Gastroesophageal sphincter (tissue), 4 donors: ENCODE data around the gene SPDYE2B. TPM values are rescaled to one million over a fixed set of nuclear protein-coding genes. Genes with fewer than 3 reads are reported as not detected.
"Not testable (repeated sequence)": the region's sequence is repeated elsewhere in the genome, so short reads cannot be mapped to it uniquely, and the experiment has no call there.

Experiments used
- ATAC-seq: fragments of 150-250 bp; one replicate; pipeline ENCODE4 v1.9.1; 2016; ENCODE audit warnings: mild to moderate bottlenecking, moderate library complexity
- H3K27ac ChIP-seq, 4 donors: fragments of 200-600 bp; sonication (generic) in 3 of 4; 1 replicate in 3 of 4; 2 replicates in 1 of 4; pipeline ENCODE4 v1.5.1; 2016 to 2019
- H3K27me3 ChIP-seq: fragments of 200-600 bp; sonication (generic); one replicate; pipeline ENCODE4 v1.5.1; 2019
- H3K36me3 ChIP-seq, 2 donors: fragments of 200-600 bp; sonication (generic); one replicate each; pipeline ENCODE4 v1.5.1; 2019; ENCODE audit warnings: control low read depth in 1 of 2
- H3K4me1 ChIP-seq, 3 donors: fragments of 200-600 bp; sonication (generic); 1 replicate in 2 of 3; 2 replicates in 1 of 3; pipeline ENCODE4 v1.5.1; 2016 to 2019; ENCODE audit warnings: control low read depth in 2 of 3
- H3K4me3 ChIP-seq, 2 donors: fragments of 200-600 bp; sonication (generic); one replicate each; pipeline ENCODE4 v1.5.1; 2019; ENCODE audit warnings: mild to moderate bottlenecking in 1 of 2, moderate library complexity in 1 of 2
- H3K9me3 ChIP-seq, 3 donors: fragments of 200-600 bp; sonication (generic); one replicate each; pipeline ENCODE4 v1.5.1; 2017 to 2019; ENCODE audit warnings: control low read depth in 2 of 3
- WGBS, 2 donors: methylation state at CpG; one replicate each; pipeline ENCODE4 v1.1.5; 2018; ENCODE audit warnings: low coverage in 1 of 2; 5-methylcytosine and 5-hydroxymethylcytosine counted together
- small RNA-seq, 4 donors: library from RNA; depleted of rRNA; stranded (forward); fragments of <200 nt; gene quantifications; one replicate each; pipeline ENCODE3, GENCODE V24; 2016
- total RNA-seq, 4 donors: library from RNA; depleted of rRNA; stranded (reverse); fragments of >200 nt; gene quantifications; one replicate each; pipeline ENCODE4 v1.1.0, GENCODE V29; 2016

The SPDYE2B gene
- total RNA-seq, 4 donors from 2014 or later = not detected

- H3K36me3 ChIP-seq, H3K4me3 ChIP-seq, H3K27ac ChIP-seq, H3K4me1 ChIP-seq, H3K27me3 ChIP-seq, ATAC-seq, H3K9me3 ChIP-seq: not testable (repeated sequence)
- WGBS, 2 donors = 79 to 80% methylated on average over 2 to 3 of the region's 5 CpGs
Observed at GRCh38 chr7:102697642-102698512, 47.8 kb downstream of the SPDYE2B start.

- not testable (repeated sequence) for H3K4me1 ChIP-seq, H3K36me3 ChIP-seq, H3K27me3 ChIP-seq, ATAC-seq, H3K27ac ChIP-seq, H3K9me3 ChIP-seq, H3K4me3 ChIP-seq
- WGBS, 2 donors = 61 to 75% methylated on average over 6 to 9 of the region's 9 CpGs
Observed at GRCh38 chr7:102698962-102699750, 49.0 kb downstream of the SPDYE2B start.

Small RNA genes lying within 50 kb of the gene (small RNA-seq; reads per million reads assigned to genes)
- gene AC105052.3 (0 reads per million in 4 donors), gene UPK3BL1 (0 reads per million in 4 donors)

Other genes starting within 250 kb of the SPDYE2B start
- gene ORAI2, start 216.7 kb upstream of the SPDYE2B start, total RNA-seq = 10 to 100 TPM in 1 of 4 donors, 1 to 10 TPM in 3; 3.3 to 15.6 (median 6.7) TPM
- gene ALKBH4, start 185.5 kb upstream of the SPDYE2B start, total RNA-seq = 10 to 100 TPM in 3 of 4 donors, 1 to 10 TPM in 1; 9.7 to 31.6 (median 14.8) TPM
- 10 to 100 TPM in 3 of 4 donors, 1 to 10 TPM in 1; 7.5 to 24.4 (median 12.3) TPM for gene LRWD1, start 185.3 kb upstream of the SPDYE2B start, total RNA-seq
- 10 to 100 TPM in 3 of 4 donors, 1 to 10 TPM in 1; 6.7 to 24.1 (median 19.9) TPM for gene POLR2J, start 171.4 kb upstream of the SPDYE2B start, total RNA-seq
- 10 to 100 TPM in 1 of 4 donors, 1 to 10 TPM in 3; 6.1 to 34.3 (median 8.8) TPM for gene RASA4B, start 132.5 kb upstream of the SPDYE2B start, total RNA-seq
- gene UPK3BL2, start 106.6 kb upstream of the SPDYE2B start, total RNA-seq = 1 to 10 TPM; 3.0 to 6.1 (median 4.4) TPM
- gene SPDYE2, start 99.1 kb upstream of the SPDYE2B start, total RNA-seq = not detected
- gene POLR2J3, start 77.7 kb upstream of the SPDYE2B start, total RNA-seq = 10 to 100 TPM; 11.8 to 25.7 (median 17.5) TPM
- gene RASA4, start 33.6 kb upstream of the SPDYE2B start, total RNA-seq = 10 to 100 TPM; 35.5 to 62.2 (median 44.2) TPM
- 10 to 100 TPM; 18.9 to 26.0 (median 23.6) TPM for gene UPK3BL1, start 7.5 kb upstream of the SPDYE2B start, total RNA-seq
- 1 to 10 TPM in 2 of 4 donors, under 1 TPM in 1, not detected in 1; 0.45 to 7.5 (median 5.3) TPM for gene POLR2J2, start 21.3 kb downstream of the SPDYE2B start, total RNA-seq
- 10 to 100 TPM in 3 of 4 donors, 1 to 10 TPM in 1; 8.9 to 36.3 (median 13.0) TPM for gene FAM185A, start 98.7 kb downstream of the SPDYE2B start, total RNA-seq